HUDEP-2 (cell line): ENCODE measurements around the gene ISLR2.

Experiments
- DNase-seq, 76 experiments: peaks; one replicate each; lab custom pipeline; 2025; ENCODE audit not compliant: unreplicated experiment in 76 of 76; lab: John Stamatoyannopoulos, UW

Gene ISLR2

GRCh38 chr15:74175271-74176191 lies 45.1 kb downstream of the ISLR2 start:
- DNase-seq, result no peak

- DNase-seq, result no peak
These were observed 46.2 kb downstream of the ISLR2 start for GRCh38 chr15:74176262-74177214.

DNA sequence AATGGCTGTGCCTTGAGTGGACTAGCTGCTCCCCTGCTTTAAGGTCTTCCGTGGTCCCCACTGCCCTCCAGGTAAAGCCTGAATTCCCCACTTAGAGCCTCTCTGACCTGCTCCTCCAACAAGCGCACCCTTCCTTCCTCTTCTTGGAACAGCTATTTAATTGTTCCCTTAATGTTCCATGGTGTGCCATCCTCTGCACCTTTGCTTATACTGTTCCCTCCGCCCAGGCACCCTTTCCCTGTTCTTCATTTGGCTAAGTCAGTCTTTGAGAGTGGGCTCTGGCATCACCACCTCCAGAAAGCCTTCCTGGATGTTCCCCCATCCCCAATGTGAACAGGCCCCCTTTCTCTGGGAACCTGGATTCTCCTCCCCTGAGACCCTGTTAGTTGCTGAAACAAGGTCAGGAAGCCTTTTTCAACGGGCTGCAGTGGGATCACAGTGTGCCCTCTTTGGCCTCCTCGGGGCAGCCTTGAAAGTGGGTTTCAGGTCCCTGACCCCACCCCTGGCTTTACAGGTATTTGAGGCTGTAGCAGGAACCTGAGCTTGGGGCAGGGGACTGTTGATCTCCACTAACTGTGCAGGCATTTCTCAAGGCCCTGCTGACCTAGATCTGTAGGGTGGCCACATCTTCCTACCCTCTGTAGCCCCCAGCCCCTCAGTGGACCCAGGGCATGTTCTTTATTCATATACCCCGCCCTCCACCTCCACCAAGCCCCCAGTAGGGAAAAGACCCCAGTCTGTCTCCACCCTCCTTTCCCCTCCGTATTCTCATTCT lies 48.1 kb downstream of the ISLR2 start:
- DNase-seq, result no peak

DNA sequence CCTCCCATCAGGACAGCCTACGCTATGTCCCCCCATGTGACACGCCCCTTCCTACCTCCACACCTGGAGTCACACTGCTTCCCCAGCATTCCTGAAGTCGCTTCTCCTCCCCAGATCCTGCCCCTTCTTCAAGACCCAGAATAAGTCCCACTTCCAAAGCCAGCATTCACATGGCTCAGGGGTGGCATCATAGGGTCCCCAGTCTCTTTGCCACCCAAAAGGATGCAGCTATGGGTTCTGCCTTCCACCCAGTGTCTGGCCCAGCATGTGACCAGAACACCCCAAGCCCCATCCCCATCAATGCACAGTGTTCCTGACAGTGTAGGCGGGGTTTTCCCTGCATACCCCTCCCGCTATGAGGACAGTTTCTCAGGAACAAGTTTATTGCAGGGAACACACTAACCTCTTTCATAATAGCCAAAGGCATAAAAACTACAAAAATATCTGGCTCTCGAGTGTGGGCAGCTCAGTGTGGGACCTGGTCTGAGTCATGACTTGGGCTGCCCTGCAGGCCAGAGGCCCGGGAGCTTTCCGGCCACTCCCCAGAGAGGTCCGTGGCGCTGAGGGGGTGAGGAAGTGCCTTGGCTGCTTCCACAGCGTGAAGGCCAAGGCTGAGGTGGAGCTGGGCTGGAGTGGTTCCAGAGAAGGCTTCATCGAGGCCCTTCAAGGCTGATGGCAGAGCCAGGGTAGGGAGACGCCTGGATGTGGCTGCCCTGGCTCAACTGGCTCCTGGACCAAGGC lies 48.9 kb downstream of the ISLR2 start:
- peak in 1 of 76 experiments; percentile 6 for DNase-seq

DNA sequence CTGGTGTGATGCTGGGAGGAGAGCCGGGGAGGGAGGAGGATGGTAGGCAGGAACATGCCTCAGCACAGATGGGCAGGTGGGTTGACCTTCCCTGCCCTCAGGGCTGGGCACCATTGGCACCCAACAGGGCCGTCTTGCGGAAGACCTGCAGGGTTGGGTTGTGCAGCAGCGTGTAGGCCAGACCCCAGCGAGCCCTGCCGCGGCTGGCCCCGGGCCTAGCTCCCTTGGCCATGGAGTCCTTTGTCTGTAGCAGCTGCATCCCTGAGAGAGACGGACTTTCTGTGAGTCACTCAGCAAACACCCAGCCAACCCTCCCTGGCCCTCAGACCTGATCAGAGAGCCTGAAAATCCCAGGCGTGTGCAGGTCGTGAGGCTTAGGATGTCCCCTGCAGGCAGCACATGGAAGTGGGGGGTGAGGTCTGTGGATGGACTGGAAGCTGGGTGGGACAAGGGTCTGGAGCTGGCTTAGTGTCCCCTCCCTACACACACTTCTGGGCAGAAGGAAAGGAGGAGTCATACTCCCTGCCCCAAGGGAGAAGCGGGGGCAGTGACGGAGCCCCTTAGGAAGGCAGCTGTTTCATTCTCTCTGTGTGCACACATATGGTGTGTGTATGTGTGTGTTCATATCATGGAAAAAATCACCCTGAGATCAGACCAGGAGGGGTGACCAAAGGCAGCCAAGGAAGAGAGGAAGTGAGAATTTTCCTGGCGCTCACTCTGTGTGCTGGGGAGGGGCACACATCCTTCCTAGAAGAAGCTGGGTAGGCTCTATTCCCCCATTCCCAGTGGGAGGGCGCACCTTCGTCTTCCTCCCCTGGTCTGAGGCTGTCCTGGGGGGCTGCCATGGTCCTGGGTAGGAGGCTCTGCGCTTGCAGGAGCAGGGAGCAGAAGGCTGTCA lies 49.8 kb downstream of the ISLR2 start:
- DNase-seq, result no peak

GRCh38 chr15:74180881-74181602 lies 50.7 kb downstream of the ISLR2 start:
- no peak for DNase-seq

- no peak for DNase-seq
These were observed 51.7 kb downstream of the ISLR2 start for GRCh38 chr15:74182131-74182530.

GRCh38 chr15:74184582-74185091 lies 54.3 kb downstream of the ISLR2 start:
- DNase-seq, result no peak

- DNase-seq, result no peak
These were observed 55.4 kb downstream of the ISLR2 start for GRCh38 chr15:74185710-74186348.
